ENCODE data around the gene ZNF502. TPM values are rescaled to one million over a fixed set of nuclear protein-coding genes. Genes with fewer than 3 reads are reported as not detected.

Gene ZNF502
- total and polyA plus RNA-seq, 7 donors: 2.1 to 7.1 (median 3.4) TPM

DNA sequence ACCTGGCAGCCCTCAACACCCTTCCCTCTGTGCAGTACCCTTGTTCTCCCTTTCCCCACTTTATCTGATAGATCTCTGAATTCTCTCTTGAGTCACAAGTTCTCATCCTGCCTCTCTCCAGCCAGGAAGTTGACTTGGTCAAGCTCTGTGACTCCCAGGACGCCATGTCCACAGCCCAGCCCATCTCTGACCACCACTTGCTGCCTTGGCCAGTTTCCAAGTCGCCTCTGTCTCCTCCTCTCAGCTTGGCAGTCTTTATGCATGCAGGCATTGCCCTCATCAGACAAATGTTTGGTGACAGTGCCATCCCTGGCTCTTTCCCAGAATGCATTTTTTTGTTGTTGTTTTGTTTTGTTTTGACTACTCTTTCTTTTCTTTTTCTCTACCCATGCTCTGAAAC is 38.2 kb upstream of the ZNF502 start:
- H3K27ac ChIP-seq: no peak overlapping the region

DNA sequence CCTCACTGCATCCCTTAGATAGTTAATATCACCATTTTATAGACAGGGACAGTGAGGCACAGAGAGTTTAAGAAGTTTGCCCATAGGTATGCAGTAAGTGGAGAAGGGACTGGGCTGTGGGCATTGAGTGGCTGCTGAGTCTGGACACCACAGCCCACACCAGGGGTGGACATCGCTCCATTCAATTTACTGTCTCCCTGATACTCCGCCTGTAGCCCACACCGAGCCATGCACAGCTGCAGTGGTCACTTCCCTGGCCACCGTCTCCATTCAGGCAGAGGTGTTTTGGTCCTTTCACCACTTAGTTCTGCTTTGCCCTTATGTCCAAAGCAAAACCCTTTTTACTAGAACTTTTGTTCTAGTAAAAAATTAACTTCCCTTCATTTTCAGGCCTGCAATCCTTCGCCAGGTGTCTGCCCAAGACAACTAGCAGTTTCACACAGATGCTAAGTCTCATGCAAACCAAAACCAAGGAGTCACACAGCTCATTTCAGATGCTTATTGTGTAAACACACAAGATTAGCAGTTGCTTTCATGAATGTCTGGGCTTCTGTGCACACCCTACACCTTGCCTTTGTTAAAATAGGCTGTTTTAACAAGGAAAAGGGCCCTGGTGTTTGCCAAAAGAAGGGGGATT is 33.9 kb upstream of the ZNF502 start:
- 94 to 98% (median 96%) methylated on average over 5 of the region's 5 CpGs for WGBS, 3 donors
- DNase-seq (no peak), ATAC-seq (no peak)
- intact Hi-C loops (cut with DNase I): no loop called here
- Histone ChIP-seq H3K36me3 (ENCODE audit: insufficient read depth in 1 of 2, low read depth in 1 of 2) (no peaks in the 10 kb centered on the region), H3K4me1 (no peaks in the 10 kb centered on the region), H3K9me3 (no peaks in the 10 kb centered on the region), H3K4me3 (no peak overlapping the region), H3K27me3 (ENCODE audit: insufficient read depth in 3 of 3, low read length in 2 of 3) (no peaks in the 10 kb centered on the region), H3K27ac (no peak overlapping the region)
- no peak for TF ChIP-seq CTCF (IDR thresholded peaks at IDR 0.05)

More for the DNA sequence above, 38.2 kb upstream of the ZNF502 start:
- TF ChIP-seq CTCF (IDR thresholded peaks at IDR 0.05): no peak
- no peak for DNase-seq
- Histone ChIP-seq H3K9me3 (no peaks in the 10 kb centered on the region), H3K4me1 (no peaks in the 10 kb centered on the region), H3K4me3 (no peak overlapping the region), H3K27me3 (ENCODE audit: insufficient read depth in 3 of 3, low read length in 2 of 3) (no peaks in the 10 kb centered on the region), H3K36me3 (ENCODE audit: insufficient read depth in 1 of 2, low read depth in 1 of 2) (no peaks in the 10 kb centered on the region)
- WGBS, 3 donors: 37 to 57% (median 47%) methylated on average over 2 of the region's 2 CpGs
- intact Hi-C loops (cut with DNase I): no loop called here
- ATAC-seq: no peak

DNA sequence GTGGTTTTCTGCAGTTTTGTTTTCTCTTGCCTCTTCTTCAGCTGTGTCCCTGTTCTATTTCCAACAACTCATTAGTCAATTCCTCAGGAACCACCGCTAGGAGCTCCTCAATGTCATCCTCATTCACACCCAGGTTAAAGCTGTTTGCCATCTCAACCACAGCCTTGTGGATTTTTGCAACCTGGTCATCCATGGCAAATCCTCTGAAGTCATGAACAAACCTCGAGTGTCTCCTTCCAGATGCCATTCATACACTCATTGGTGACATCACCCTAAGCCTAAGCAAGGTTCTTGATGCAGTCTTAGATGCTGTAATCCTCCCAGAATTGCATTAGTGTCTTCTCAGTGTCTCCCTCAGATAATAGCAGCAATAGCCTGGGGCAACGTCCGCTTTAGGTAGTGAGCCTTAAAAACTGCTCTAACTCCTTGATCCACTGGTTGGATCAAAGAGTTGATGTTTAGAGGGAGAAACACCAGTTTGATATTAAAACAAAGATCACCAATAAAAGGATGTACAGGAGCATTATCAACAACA is 31.5 kb upstream of the ZNF502 start:
- Histone ChIP-seq H3K9me3 (no peaks in the 10 kb centered on the region), H3K4me3 (no peak overlapping the region), H3K27me3 (ENCODE audit: insufficient read depth in 3 of 3, low read length in 2 of 3) (no peaks in the 10 kb centered on the region), H3K4me1 (no peaks in the 10 kb centered on the region), H3K27ac (no peak overlapping the region), H3K36me3 (ENCODE audit: insufficient read depth in 1 of 2, low read depth in 1 of 2) (no peaks in the 10 kb centered on the region)
- intact Hi-C loops (cut with DNase I): no loop called here
- no peak for TF ChIP-seq CTCF (IDR thresholded peaks at IDR 0.05)
- DNase-seq: no peak
- 96 to 100% (median 99%) methylated on average over 4 of the region's 4 CpGs for WGBS, 3 donors
- ATAC-seq: no peak

DNA sequence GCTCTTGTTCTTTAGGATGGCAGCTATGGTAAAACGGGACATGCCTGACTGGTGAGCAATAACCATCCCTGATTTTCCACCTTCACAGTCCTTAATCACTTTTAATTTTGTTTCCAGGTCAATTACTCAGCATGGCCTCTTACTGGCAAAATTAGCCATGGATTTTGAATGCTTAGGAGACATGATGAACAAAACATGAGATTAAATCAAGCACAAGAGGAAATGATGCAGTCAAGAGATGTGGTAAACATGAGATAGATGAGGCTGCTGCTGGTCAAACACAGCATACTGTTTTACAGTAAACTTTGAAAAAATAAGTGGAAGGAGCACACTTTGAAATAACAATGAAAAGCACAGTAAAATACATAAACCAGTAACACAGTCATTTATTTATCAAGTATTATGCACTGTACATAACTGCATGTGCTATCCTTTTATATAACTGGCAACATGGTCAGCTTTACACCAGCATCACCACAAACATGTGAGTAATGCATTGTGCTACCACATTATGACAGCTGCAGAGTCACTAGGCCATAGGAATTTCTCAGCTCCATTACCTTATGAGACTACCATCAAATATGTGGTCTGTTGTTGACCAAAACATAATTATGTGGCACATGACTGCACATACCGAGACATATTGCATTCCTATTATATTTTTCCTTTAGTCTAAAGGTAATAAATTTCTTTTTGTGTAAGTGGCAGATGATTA is 30.1 kb upstream of the ZNF502 start:
- no peaks in the 10 kb centered on the region for H3K36me3 ChIP-seq (ENCODE audit: insufficient read depth in 1 of 2, low read depth in 1 of 2)
- H3K4me3 ChIP-seq: no peak overlapping the region
- no peak for TF ChIP-seq CTCF (IDR thresholded peaks at IDR 0.05)
- H3K4me1 ChIP-seq: no peaks in the 10 kb centered on the region
- H3K27ac ChIP-seq: no peak overlapping the region
- H3K27me3 ChIP-seq (ENCODE audit: insufficient read depth in 3 of 3, low read length in 2 of 3): no peaks in the 10 kb centered on the region
- no peak for DNase-seq
- WGBS, 3 donors: 92 to 96% (median 92%) methylated on average over 2 of the region's 2 CpGs
- intact Hi-C loops (cut with DNase I): no loop called here
- no peaks in the 10 kb centered on the region for H3K9me3 ChIP-seq
- ATAC-seq: no peak

Measured in psoas muscle (tissue), 8 donors.